ENCODE measurements around the gene VPS41.

The VPS41 gene

GRCh38 chr7:38798552-38799267 is 110.3 kb downstream of the VPS41 start:
- no peaks in the 10 kb centered on the region for H3K27me3 ChIP-seq (ENCODE audit: insufficient read depth, low read depth, severe bottlenecking)
- H3K9me3 ChIP-seq (ENCODE audit: severe bottlenecking), result no peaks in the 10 kb centered on the region
- H3K4me3 ChIP-seq (ENCODE audit: low read depth, low read length), result no peak overlapping the region
- no peaks in the 10 kb centered on the region for H3K36me3 ChIP-seq
- no peak for DNase-seq
- TF ChIP-seq, protein P1, sequence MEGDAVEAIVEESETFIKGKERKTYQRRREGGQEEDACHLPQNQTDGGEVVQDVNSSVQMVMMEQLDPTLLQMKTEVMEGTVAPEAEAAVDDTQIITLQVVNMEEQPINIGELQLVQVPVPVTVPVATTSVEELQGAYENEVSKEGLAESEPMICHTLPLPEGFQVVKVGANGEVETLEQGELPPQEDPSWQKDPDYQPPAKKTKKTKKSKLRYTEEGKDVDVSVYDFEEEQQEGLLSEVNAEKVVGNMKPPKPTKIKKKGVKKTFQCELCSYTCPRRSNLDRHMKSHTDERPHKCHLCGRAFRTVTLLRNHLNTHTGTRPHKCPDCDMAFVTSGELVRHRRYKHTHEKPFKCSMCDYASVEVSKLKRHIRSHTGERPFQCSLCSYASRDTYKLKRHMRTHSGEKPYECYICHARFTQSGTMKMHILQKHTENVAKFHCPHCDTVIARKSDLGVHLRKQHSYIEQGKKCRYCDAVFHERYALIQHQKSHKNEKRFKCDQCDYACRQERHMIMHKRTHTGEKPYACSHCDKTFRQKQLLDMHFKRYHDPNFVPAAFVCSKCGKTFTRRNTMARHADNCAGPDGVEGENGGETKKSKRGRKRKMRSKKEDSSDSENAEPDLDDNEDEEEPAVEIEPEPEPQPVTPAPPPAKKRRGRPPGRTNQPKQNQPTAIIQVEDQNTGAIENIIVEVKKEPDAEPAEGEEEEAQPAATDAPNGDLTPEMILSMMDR (IDR thresholded peaks at IDR 0.05; ENCODE audit: low read depth, low read length), result no peak
- H3K27ac ChIP-seq, result no peak overlapping the region

GRCh38 chr7:38796626-38797501 is 112.1 kb downstream of the VPS41 start:
- TF ChIP-seq, protein P1 (IDR thresholded peaks at IDR 0.05; ENCODE audit: low read depth, low read length), result peak; percentile 20; the same call in 1 of the 2 replicates
- Histone ChIP-seq H3K36me3 (no peaks in the 10 kb centered on the region), H3K27me3 (ENCODE audit: insufficient read depth, low read depth, severe bottlenecking) (no peaks in the 10 kb centered on the region), H3K9me3 (ENCODE audit: severe bottlenecking) (no peaks in the 10 kb centered on the region), H3K4me3 (ENCODE audit: low read depth, low read length) (no peak overlapping the region), H3K27ac (no peak overlapping the region)
- peak; percentile 40 for DNase-seq

- no peaks in the 10 kb centered on the region for H3K9me3 ChIP-seq (ENCODE audit: severe bottlenecking)
- H3K4me3 ChIP-seq (ENCODE audit: low read depth, low read length), result no peak overlapping the region
- DNase-seq, result no peak
- H3K27me3 ChIP-seq (ENCODE audit: insufficient read depth, low read depth, severe bottlenecking), result no peaks in the 10 kb centered on the region
- no peaks in the 10 kb centered on the region for H3K36me3 ChIP-seq
- TF ChIP-seq, protein P1 (IDR thresholded peaks at IDR 0.05; ENCODE audit: low read depth, low read length), result no peak
- H3K27ac ChIP-seq, result no peak overlapping the region
Observed at GRCh38 chr7:38795593-38795992, 113.4 kb downstream of the VPS41 start.

GRCh38 chr7:38781991-38782390 is 127.0 kb downstream of the VPS41 start:
- no peak overlapping the region for H3K4me3 ChIP-seq (ENCODE audit: low read depth, low read length)

DNA sequence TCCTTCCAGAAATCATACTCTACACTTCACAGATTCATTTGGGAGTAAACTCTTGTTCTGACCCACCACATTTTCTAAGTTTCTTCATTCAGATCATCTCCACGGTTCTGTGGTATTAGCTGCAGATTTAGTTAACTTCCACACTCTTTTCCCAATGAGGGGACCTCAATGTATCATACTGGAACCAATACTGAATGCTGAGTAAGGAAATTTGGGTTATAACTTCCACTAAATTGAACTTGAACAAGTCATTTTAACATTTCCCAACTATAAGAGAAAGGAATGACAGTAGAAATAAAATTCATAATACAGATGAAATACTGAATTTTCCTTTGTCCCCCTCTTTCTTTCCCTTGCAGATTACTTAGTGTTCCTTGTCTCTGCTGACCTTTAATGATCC is 131.4 kb downstream of the VPS41 start:
- Histone ChIP-seq H3K4me3 (ENCODE audit: low read depth, low read length) (no peak overlapping the region), H3K9me3 (ENCODE audit: severe bottlenecking) (no peaks in the 10 kb centered on the region), H3K27ac (no peak overlapping the region), H3K27me3 (ENCODE audit: insufficient read depth, low read depth, severe bottlenecking) (no peaks in the 10 kb centered on the region), H3K36me3 (no peaks in the 10 kb centered on the region)
- no peak for DNase-seq
- TF ChIP-seq, protein P1 (IDR thresholded peaks at IDR 0.05; ENCODE audit: low read depth, low read length), result no peak

More at GRCh38 chr7:38781991-38782390, 127.0 kb downstream of the VPS41 start:
- TF ChIP-seq, protein P1 (IDR thresholded peaks at IDR 0.05; ENCODE audit: low read depth, low read length), result no peak
- H3K27me3 ChIP-seq (ENCODE audit: insufficient read depth, low read depth, severe bottlenecking), result no peaks in the 10 kb centered on the region
- no peak overlapping the region for H3K27ac ChIP-seq
- DNase-seq, result no peak
- H3K9me3 ChIP-seq (ENCODE audit: severe bottlenecking), result no peaks in the 10 kb centered on the region
- H3K36me3 ChIP-seq, result no peaks in the 10 kb centered on the region

Measured in WERI-Rb-1 (cell line).